Fibroblast of skin of abdomen (primary cell): ENCODE data around the gene FUT8.
"Not testable (repeated sequence)": the region's sequence is repeated elsewhere in the genome, so short reads cannot be mapped to it uniquely, and the experiment has no call there.

Experiments used
- DNase-seq: peaks from one replicate; pipeline ENCODE4 v3.0.0-alpha.2; 2013

Gene FUT8

GRCh38 chr14:65456247-65456646 lies 43.7 kb downstream of the FUT8 start:
- no peak for DNase-seq

DNA sequence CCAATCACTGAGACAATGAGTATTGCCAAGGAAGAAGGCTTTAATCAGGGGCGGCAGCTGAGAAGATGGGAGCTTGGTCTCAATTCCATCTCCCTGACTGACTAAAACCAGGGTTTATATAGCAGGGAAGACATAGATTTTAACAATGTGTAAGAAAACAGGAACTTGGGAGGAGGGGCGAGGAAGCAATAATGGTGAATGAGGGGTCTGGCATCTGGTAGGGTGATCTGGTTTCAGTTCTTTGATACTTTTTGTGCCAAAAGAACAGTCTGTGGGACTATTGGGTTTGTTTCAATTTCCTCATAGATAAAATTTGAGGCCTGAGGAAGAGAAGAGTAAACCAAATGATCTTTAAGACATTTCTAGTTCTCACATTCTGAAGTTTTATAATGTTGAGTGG lies 49.2 kb downstream of the FUT8 start:
- DNase-seq = peak; percentile 45

GRCh38 chr14:65462411-65462810 lies 49.9 kb downstream of the FUT8 start:
- DNase-seq = peak; percentile 87

DNA sequence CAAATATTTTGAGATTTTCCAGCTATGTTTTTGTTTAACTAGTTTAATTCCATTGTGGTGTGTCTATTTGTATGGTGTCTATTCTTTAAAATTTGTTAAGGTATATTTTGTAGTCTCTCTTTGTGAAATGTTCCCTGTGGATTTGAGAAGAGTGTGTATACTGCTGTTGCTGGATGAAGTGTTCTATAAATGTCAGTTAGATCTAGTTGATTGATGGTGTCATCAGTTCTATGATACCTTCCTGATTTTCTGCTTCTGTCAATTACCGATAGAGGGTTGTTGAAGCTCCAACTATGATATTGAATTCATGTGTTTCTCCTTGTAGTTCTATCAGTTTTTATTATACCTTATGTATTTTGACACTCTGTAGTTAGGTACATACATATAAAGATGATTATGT lies 53.1 kb downstream of the FUT8 start:
- DNase-seq = no peak

- DNase-seq = not testable (repeated sequence)
These were observed 55.4 kb downstream of the FUT8 start for GRCh38 chr14:65467926-65468325.

- no peak for DNase-seq
These were observed 57.4 kb downstream of the FUT8 start for GRCh38 chr14:65469903-65470302.

- no peak for DNase-seq
These were observed 57.9 kb downstream of the FUT8 start for GRCh38 chr14:65470404-65470880.

DNA sequence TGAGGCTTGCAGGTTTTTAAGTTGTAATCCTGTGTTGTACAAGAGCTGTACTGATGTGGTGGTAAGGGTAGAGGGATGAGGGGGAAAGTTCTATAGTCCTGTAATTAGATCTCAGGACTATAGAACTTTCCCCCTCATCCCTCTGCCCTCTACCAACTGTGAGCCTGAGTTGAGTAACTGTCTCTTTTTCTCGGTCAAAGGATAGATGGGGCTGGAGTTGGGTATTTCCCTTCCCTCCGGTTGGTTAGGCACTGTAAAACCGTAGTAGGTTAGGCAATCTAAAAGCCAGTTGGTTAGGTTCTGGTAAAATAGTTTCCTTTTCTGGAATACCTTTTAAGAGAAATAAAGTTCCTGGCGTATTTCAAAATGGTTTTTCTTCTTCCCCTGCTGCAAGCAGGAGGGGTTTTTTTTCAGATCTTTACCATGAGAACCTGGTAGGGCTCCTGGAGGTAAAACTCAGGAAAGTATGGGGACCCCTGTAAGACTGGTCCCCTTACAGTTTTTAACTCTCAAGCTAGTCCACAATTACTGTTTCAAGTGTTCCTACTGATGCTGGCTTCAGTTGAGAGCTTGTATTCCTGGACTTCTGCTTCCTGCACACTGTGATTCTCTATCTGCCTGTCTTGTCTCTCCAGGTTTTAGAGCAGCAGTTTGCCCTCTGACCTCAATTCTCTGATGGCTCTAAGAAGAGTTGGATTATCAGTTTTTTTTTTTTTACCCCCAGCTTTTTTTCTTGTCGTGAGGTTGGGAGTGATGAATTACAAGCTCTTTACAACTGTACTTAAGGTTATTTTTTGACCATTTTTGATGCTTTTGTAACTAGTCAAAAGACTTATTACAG lies 58.7 kb downstream of the FUT8 start:
- DNase-seq = no peak

DNA sequence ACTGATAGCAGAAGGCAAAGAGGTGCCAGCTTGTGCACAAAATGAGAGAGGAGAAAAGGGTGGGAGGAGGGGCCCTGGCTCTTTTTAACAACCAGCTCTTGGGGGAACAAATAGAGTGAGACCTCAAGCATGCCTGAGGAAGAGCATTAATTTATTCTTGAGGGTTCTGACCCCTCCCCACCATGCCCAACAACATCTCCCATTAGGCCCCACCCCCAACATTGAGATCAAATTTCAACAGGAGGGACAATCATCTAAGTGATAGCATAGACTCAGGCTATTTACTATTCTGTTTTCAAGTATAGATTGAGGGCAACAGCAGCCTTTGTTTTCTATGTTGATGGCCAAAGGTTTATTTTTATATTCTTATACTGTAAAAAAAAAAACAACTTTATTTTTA lies 59.7 kb downstream of the FUT8 start:
- DNase-seq = no peak

DNA sequence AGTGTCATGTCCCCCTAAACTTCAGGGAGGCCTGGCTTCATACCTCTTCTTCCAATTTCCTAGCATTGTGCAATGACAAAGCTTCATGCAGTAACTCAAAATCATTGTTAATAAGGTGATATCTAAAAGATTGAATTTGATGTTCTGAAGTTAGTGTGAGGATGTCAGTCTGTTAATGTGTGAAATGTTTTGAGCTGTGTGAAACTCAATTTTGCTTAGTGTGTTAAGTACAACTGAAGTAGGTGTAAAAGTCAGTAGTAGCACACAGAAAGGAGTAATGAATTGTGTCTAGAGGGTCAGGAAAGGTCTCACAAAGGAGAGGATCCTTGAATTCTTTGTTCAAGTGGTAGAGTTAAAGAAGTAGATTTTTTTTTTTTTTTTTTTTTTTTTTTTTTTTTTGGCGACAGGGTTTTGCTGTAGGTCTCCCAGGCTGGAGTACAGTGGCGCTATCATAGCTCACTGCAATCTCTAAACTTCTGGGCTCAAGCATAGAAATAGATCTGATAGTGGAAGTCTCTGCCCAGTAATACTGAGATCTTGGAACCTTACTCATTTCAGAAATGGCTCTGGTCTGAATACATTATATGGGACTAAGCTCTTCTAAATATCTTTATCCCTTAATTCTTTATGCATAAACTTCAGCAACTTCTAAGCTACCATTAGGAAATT lies 63.9 kb downstream of the FUT8 start:
- DNase-seq = no peak

- DNase-seq = no peak
These were observed 64.4 kb downstream of the FUT8 start for GRCh38 chr14:65476942-65477318.

GRCh38 chr14:65478017-65478416 lies 65.5 kb downstream of the FUT8 start:
- no peak for DNase-seq

DNA sequence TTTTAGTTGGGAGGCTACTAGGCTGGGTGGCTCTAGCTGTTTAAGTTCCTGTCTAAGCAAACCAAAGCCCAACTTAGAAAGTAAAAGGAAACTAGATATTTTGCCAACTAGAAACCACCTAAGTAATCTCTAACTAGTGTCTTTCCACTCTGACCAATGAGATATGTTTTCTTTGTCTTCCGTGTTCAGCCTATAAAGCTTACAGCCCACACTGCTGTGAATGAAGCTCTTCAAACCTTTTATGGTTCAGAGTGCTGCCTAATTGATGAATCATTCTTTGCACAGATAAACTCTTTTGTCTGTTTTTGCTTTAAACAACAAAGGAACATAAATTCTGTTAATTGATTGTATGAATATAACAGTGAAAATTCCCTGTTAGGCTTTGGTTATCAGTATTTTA lies 66.1 kb downstream of the FUT8 start:
- peak; percentile 59 for DNase-seq

DNA sequence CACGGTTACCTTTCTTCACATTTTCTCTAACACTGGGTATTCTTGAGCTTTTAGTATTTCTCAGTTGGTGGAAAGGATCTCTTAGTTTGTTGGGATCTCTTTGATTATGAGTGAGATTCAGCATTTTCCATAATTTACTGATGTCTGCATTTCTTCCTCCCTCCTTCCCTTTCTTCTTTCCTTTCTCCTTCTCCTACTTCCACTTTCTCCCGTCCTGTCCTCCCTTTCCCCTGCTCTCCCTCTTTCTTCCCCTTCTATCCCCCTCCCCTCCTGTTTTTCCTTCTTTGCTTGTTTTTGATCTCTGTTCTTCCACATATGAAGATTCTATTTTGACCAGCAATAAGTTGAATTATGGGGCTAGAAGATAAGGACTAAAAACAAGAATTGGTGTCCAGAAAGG lies 66.9 kb downstream of the FUT8 start:
- no peak for DNase-seq

DNA sequence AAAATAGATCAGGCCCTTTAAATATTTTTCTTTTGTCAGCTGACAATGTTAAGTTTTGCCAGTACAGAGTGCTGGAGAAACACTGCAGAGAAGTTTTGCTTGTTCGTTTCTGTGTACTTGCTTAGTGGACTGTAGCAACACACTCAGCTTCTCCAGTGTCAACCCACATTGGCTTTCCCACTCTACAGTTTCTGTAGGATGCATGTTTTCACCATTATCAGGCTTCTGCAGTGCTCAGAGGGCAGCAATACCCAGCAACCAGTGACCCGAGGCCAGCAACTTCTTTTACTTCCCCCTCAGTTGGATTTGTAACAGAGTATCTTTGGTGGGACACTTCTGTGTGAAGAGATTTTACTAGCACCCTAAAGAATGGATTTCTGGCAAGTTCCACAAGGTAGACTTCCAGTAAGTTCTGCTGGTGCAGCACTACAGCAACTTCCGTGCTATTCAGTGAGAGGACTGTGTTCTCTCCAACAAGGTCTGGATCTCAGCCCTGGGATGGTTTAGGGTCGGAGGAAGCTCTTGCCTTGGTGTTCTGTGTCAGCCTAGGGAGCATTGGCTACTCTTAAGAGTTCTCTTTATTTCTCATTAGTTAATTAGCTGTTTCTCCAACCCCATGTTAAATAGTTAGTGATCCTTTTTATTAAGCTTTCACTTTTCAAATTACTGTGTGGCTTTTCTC lies 70.4 kb downstream of the FUT8 start:
- no peak for DNase-seq

GRCh38 chr14:65483647-65484046 lies 71.1 kb downstream of the FUT8 start:
- no peak for DNase-seq

- DNase-seq = no peak
These were observed 73.0 kb downstream of the FUT8 start for GRCh38 chr14:65485516-65485915.

- no peak for DNase-seq
These were observed 74.3 kb downstream of the FUT8 start for GRCh38 chr14:65486863-65487262.

DNA sequence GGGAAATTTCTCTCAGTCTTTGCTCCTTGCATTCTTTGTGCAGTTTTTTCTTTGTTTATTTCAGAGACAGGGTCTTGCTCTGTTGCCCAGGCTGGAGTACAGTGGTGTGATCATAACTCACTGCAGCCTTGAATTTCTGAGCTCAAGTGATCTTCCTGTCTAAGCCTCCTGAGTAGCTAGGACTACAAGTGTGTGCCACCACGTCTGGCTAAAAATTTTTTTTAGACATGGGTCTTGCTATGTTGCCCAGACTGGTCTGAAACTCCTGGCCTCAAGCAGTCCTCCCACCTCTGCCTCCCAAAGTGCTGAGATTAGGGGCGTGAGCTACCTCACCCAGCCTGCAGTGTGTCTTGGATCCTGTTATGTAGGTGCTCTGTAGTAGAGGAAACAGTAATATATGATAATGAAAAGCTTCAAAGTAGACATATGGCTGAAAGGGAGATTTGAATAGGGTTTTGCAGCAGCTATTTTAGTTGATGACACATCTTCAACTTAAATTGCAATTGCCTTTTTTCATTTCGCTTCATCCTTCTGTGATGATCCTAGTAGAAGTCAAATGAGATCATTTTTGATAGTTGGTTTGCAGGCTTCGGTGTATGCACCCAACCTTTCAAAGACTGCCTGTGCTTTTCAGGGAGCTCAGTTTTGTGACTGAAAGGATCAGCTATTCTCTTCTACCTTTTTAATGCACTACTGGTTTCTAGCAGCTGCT lies 75.4 kb downstream of the FUT8 start:
- no peak for DNase-seq

- DNase-seq = no peak
These were observed 78.7 kb downstream of the FUT8 start for GRCh38 chr14:65491274-65491673.

DNA sequence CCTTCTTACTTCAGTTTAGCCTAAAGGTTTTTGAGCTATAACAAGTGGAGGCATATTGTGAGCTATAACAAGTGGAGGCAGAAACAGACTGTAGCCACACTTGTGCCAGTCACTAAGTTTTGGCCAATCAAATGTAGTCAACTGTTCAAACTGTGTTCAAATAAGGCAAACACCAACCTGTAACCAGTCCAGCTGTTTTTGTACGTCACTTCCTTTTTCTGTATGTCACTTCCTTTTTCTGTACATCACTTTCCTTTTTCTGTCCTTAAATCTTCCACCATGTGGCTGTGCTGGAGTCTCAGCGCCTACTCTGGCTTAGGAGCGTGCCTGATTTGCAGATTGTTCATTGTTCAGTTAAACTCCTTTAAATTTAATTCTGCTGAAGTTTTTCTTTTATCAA lies 79.7 kb downstream of the FUT8 start:
- DNase-seq = no peak

- peak; percentile 12 for DNase-seq
These were observed 82.7 kb downstream of the FUT8 start for GRCh38 chr14:65495196-65495595.
